Epithelial cell of esophagus (primary cell): ENCODE results near the gene TYMP.

Experiments
- DNase-seq: peaks from one replicate; pipeline ENCODE4 v3.0.0; 2010; ENCODE audit warnings: low read depth
- H3K4me3 ChIP-seq: 2 replicates; pipeline ENCODE4 v1.5.1; 2011; ENCODE audit warnings: mild to moderate bottlenecking, low read length, control low read depth
- TF ChIP-seq, protein P1 (sequence below): IDR thresholded peaks from 2 replicates; pipeline ENCODE4 v1.5.1; 2011; ENCODE audit warnings: low read depth, mild to moderate bottlenecking, low read length, control low read depth, inconsistent platforms; ENCODE audit not compliant: insufficient read depth; ENCODE audit errors: missing control alignments

TYMP gene

GRCh38 chr22:50481045-50481439 lies 48.8 kb downstream of the TYMP start:
- peak overlapping the region; percentile 22 for H3K4me3 ChIP-seq
- no peak for DNase-seq
- TF ChIP-seq, protein P1, sequence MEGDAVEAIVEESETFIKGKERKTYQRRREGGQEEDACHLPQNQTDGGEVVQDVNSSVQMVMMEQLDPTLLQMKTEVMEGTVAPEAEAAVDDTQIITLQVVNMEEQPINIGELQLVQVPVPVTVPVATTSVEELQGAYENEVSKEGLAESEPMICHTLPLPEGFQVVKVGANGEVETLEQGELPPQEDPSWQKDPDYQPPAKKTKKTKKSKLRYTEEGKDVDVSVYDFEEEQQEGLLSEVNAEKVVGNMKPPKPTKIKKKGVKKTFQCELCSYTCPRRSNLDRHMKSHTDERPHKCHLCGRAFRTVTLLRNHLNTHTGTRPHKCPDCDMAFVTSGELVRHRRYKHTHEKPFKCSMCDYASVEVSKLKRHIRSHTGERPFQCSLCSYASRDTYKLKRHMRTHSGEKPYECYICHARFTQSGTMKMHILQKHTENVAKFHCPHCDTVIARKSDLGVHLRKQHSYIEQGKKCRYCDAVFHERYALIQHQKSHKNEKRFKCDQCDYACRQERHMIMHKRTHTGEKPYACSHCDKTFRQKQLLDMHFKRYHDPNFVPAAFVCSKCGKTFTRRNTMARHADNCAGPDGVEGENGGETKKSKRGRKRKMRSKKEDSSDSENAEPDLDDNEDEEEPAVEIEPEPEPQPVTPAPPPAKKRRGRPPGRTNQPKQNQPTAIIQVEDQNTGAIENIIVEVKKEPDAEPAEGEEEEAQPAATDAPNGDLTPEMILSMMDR = no peak

GRCh38 chr22:50479721-50480120 lies 50.1 kb downstream of the TYMP start:
- DNase-seq = no peak
- H3K4me3 ChIP-seq = no peak overlapping the region
- TF ChIP-seq, protein P1 = no peak

GRCh38 chr22:50477923-50478322 lies 51.9 kb downstream of the TYMP start:
- no peak overlapping the region for H3K4me3 ChIP-seq
- DNase-seq = no peak
- TF ChIP-seq, protein P1 = no peak

DNA sequence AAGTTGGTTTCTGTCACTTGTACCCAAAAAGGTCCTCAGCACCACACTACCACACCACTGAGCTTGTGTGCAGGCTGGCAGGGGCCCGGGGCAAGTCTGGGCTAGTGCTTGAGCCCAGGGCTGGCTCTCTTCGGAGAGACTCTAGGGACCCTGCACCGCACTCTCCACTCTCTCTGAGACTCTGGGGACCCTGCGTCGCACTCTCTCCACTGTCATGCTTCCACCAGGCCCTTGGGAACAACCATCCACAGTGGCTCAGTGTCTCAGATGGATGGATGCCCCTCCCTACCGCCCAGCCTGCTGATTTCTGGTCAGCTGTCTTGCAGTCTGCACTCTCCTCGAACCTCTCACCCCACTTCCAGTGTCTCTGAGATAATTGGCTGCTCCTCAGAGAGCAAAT lies 52.9 kb downstream of the TYMP start:
- H3K4me3 ChIP-seq = no peak overlapping the region
- peak; percentile 28 for DNase-seq
- TF ChIP-seq, protein P1 = no peak
